ENCODE measurements around the gene UBE3D. TPM values are rescaled to one million over a fixed set of nuclear protein-coding genes. Genes with fewer than 3 reads are reported as not detected.

UBE3D gene
- total RNA-seq, 4 donors from 2014 or later: 8.9 to 20.5 (median 13.1) TPM

DNA sequence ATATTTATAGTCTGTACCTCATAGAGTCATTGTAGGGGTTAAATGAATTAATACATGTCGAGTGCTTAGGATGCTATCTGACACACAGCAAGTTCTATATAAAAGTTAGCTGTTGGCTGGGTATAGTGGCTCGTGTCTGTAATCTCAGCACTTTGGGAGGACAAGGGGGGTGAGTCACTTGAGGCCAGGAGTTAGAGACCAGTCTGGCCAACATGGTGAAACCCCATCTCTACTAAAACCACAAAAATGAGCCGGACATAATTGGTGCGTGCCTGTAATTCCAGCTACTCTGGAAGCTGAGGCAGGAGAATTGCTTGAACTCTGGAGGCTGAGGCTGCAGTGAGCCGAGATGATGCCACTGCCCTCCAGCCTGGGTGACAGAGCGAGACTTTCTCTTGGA, 222.9 kb downstream of the UBE3D start:
- TF ChIP-seq, protein P1, sequence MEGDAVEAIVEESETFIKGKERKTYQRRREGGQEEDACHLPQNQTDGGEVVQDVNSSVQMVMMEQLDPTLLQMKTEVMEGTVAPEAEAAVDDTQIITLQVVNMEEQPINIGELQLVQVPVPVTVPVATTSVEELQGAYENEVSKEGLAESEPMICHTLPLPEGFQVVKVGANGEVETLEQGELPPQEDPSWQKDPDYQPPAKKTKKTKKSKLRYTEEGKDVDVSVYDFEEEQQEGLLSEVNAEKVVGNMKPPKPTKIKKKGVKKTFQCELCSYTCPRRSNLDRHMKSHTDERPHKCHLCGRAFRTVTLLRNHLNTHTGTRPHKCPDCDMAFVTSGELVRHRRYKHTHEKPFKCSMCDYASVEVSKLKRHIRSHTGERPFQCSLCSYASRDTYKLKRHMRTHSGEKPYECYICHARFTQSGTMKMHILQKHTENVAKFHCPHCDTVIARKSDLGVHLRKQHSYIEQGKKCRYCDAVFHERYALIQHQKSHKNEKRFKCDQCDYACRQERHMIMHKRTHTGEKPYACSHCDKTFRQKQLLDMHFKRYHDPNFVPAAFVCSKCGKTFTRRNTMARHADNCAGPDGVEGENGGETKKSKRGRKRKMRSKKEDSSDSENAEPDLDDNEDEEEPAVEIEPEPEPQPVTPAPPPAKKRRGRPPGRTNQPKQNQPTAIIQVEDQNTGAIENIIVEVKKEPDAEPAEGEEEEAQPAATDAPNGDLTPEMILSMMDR (IDR thresholded peaks at IDR 0.05): no peak
- TF ChIP-seq POLR2A (IDR thresholded peaks at IDR 0.05): no peak
- intact Hi-C loops (cut with DNase I; ENCODE audit: low total_unique reads): no loop called here
- Histone ChIP-seq H3K27ac (no peak overlapping the region), H3K27me3 (no peaks in the 10 kb centered on the region), H3K4me1 (no peaks in the 10 kb centered on the region), H3K9me3 (no peaks in the 10 kb centered on the region), H3K4me3 (no peak overlapping the region), H3K36me3 (no peaks in the 10 kb centered on the region)
- no peak for DNase-seq

Small RNAs within 50 kb of the gene (small RNA-seq; reads per million reads assigned to genes)
- gene LAP3P1: not detected

Other genes starting within 250 kb of the UBE3D start
- 10 to 100 TPM; 12.9 to 88.8 (median 31.7) TPM for gene DOP1A, start 1.8 kb upstream of the UBE3D start, total RNA-seq
- 100 to 1,000 TPM in 1 of 4 donors, 10 to 100 TPM in 3; 11.8 to 185 (median 60.9) TPM for gene PGM3, start 127.4 kb upstream of the UBE3D start, total RNA-seq
- gene RWDD2A, start 127.5 kb upstream of the UBE3D start, total RNA-seq: 1 to 10 TPM; 2.1 to 6.4 (median 4.2) TPM

All from uterus (tissue), 4 donors.